ENCODE data around the gene CLBA1. TPM values are rescaled to one million over a fixed set of nuclear protein-coding genes. Genes with fewer than 3 reads are reported as not detected.
A peak's percentile ranks its signal among the peaks of the same experiment; 100 is the strongest.

Gene CLBA1
- total RNA-seq, 1 donor from 2014 or later: 5.5 TPM

GRCh38 chr14:104968541-104969401 lies 16.8 kb upstream of the CLBA1 start:
- DNase-seq (ENCODE audit: low read depth, low spot score): no peak

DNA sequence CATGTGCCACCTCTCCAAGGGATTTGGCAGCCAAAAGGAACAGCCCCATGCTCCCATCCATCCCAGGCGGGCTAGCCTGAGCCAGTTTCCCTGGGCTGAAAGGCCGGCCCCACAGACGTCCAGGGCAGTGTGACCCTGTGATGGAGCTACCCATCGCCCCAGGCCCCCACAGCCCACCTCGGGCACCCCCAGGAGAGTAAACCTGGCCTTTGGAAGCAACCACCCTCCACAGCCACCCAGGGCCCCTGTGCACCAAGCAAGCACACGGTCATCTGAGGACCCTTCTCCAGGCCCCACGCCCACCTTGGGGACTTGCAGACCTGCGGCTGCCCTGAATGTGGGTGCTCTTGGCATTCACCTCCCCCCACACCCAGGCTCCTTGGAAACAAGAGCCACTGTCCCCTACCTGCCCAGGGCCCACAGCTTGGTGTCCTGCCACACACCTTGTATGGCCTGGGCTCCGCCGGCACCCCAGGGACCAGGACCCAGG lies 15.8 kb upstream of the CLBA1 start:
- no peak for DNase-seq (ENCODE audit: low read depth, low spot score)

DNA sequence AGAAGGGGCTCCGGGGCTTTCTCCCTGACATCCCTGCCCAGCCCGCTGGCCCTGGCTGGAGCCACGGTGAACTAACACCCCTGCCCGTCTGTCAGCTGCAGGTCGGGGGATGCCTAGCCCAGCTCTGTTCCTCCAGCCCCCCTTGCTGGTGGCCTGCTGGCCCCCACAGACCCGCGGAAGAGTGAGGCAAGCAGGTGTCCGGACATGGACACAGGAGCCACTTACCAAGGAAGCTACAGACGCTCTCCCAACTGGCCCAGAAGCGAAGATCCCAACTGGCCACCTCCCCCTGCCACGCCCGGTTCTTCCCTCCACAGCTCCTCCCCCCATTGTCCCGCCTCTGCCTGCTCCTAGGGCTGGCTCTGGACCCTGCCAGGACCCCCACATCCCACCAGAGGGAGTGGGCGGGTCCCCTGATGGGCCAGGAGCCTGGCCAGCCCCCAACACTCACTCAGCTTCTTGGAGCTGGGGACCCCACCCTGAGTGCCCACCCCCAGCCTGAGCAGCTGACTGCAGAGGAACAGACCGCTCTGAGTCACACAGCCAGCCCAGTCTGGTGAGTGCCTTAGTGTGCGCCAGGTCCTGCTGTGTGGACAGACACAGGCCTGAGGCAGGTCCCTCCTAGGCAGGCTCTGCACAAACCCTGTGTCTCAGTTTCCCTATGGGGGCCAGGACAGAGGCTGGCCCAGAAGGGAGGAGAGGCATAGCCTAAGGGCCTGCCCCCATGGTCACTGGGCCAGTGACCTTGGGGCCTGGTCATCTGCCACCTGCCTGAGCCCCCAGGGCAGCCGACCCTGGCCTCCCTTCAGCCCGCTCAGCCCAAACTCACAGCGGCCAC lies 15.1 kb upstream of the CLBA1 start:
- peak; percentile 68 for DNase-seq (ENCODE audit: low read depth, low spot score)

DNA sequence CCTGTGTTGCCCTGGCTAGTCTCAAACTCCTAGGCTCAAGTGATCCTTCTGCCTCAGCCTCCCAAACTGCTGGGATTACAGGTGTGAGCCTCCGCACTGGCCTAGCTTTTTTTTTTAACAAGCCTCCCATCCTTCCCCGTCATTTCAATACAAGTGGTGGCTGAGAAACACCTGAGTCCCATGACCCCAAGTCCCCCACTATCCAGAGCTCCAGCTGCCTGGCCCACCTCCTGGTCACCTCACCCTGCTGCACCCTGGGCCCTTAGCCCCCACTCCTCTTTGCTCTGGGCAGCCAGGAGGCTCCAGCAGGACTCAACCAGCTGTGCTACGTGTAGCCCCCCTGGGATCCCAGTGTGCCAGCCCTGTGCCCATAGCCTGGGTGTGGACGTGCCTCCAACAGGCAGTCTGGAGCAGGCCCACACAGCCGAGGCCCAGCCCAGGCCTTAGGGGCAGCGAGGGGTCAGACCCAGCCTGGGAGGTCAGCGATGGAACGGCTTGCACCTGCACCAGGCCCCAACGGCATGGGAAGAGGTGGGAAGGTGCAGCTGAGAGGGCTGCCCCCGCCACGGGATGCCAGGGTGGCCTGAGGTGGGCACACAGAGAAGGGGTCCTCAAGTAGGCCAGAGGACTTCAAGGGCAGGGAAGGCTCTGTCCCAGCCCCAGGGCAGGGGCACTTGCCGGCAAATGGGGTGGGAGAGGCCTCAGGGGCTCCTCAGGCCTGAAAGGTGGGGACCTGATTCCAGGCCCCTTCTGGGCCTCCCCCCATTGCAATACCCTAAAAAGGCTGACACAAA lies 13.9 kb upstream of the CLBA1 start:
- no peak for DNase-seq (ENCODE audit: low read depth, low spot score)

GRCh38 chr14:104972301-104973134 lies 13.1 kb upstream of the CLBA1 start:
- DNase-seq (ENCODE audit: low read depth, low spot score): no peak

DNA sequence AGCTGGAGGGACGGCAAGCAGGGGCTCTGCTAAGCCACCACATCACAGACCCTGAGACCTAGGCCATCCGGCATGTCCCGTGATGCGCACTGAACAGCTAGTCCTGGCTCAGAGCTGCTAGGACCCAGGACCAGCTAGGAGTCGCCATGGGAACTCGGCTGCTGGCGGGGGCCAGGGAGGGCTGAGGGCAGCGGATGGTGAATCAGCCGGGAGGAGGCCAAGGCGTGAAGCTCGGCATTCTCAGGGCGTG lies 12.5 kb upstream of the CLBA1 start:
- DNase-seq (ENCODE audit: low read depth, low spot score): peak; percentile 83

DNA sequence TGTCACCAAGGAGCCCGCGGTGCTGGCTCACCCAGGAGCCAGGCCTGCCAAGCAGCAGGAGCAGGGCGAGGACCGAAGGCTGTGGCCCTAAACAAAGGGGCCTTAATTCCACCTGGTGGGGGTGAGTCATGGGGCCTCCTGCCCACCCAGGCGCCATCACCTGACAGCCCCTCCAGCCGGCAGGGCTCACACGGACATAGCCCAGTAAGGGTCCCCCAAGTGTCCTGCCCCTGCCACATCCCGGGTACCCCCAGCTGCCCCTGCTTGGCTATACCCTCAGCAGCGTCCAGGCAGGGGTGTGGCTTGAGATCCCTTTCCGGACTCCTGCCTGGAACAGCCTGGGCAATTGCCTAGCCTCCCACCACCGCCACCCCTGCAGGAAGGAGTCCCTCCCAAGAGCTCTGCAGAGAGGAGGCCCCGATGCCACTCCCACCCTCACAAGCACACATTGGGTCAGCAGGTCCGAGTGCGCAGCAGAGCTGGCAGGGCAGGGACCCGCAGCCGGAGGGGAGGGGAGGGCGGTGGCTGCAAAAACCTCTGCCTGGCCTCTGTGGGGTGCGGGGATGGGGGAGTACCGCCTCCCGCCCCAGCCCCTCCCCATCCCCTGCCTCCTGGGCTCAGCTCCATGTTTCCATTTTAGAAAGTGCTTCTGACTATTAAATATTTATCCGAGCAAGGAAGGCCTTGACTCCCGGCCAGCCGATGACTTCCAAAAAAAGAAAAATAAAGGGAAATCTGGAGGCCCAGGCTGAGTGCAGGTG lies 12.0 kb upstream of the CLBA1 start:
- no peak for DNase-seq (ENCODE audit: low read depth, low spot score)

GRCh38 chr14:104974146-104974541 lies 11.4 kb upstream of the CLBA1 start:
- DNase-seq (ENCODE audit: low read depth, low spot score): no peak

DNA sequence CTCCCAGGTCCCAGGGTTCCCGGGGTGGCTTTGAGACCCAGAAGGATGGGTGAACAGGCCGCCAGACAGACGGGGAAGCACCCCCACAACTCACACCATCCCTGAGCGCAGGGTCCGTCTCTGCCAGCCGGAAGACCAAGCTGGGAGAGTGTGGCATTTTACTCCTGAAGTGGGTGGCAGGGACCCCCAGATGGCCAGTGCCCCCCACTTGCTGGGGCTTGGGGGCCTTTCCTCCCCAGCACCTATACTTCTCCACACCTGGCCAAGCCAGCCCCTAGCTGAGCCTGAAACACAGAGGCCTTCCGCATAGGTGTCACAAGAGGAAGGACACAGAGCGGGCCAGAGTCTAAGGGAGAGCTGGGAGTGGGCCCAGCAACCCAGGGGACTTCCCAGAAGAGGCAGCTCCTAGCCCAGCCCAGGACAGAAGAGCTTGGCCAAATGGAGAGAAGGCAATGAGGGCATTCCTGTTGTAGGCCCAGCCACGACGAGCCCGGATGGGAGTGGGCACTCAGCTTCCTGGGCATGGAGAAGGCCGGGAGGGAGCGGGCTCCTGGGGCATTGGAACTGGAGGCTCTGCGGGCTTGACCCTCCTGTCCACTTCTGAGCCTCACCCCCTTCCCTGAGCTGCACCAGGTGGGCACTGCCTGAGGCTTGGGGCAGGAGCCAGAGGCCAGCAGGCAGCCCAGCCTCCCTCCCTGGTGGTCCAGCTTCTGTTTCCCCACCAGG lies 10.8 kb upstream of the CLBA1 start:
- DNase-seq (ENCODE audit: low read depth, low spot score): no peak

- no peak for DNase-seq (ENCODE audit: low read depth, low spot score)
Observed at GRCh38 chr14:104975481-104976197, 9.9 kb upstream of the CLBA1 start.

GRCh38 chr14:104976198-104977007 lies 9.2 kb upstream of the CLBA1 start:
- DNase-seq (ENCODE audit: low read depth, low spot score): no peak

DNA sequence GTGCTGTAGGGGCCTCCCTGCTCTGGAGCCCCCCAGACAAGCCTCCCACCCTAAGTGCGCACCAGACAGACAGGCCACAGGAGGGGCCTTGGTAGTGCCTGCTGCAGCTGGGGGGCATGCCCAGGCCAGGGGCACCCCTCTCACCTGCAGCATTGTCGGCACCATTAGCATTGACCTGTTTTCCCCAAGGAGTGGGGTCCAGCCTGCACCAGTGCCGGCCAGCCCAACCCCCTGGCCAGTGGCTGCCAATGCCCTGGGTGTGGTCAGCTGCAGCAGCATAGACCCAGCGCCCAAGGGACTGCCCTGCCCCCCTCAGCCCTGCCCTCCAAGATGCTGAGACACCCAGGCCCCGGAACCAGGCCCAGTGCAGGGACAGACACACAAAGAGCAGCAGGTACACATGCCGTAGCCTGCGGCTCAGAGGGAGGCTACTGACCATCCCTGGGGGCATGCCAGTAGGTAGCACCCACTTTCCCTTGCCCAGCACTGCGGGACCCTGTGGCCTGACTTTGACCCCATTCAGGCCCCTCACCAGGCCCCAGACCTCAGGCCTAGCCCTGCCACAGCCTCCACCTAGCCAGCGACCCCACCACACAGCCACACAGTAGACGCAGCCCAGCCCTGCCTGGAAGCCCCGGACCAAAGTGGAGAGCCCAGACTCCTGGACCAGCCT lies 8.4 kb upstream of the CLBA1 start:
- no peak for DNase-seq (ENCODE audit: low read depth, low spot score)

DNA sequence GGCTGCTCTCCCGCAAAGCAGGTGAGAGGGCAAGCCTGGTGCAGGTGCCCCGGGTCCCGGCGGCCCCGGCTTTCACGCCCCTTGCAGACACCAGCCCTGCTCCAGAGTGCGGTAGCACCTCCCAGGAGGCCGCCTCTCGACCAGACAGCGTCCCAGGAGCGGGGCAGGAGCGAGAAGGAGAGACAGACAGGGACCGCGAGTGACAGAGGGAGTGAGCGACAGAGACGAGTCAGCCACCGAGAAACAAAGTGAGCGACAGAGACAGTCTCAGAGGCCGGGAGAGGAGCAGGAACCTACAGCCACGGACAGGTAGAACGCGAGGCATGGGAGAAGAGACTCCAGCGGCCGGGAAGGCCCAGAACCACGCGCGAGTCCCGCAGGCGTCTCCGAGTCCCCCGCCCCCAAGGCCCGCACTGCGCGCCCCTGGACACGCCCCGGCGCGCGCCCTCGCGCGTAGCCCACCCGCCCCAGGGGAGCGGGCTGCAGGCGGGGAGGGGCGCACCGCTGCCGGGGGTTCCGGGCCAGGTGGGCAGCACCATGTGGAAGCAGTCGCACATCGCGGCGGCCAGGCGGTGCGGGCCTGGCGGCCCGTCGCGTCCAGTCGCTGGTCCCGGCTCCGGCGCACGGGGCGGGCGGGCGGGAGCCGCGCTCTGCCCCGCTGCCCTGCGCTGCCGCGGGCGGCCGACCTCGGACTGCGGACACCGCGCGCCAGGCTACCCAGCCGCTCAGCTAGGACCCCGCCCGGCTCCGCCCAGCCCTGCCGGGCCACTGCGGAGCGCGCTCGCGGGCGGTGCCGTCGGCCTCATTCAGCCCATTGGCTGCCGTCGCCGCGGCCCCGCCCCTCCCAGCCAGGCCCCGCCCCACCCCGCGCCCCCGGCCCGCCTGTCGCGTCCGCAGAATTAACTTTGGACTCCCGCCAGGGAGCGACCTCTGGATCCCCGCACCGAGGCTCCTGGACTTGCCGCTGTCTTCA lies 7.6 kb upstream of the CLBA1 start, which contains the start of gene AHNAK2:
TSS of gene AHNAK2 (minus strand) at position 694 of the 973 bp plus-strand sequence. CDS start at position 557, 137 bp downstream.
- no peak for DNase-seq (ENCODE audit: low read depth, low spot score)

DNA sequence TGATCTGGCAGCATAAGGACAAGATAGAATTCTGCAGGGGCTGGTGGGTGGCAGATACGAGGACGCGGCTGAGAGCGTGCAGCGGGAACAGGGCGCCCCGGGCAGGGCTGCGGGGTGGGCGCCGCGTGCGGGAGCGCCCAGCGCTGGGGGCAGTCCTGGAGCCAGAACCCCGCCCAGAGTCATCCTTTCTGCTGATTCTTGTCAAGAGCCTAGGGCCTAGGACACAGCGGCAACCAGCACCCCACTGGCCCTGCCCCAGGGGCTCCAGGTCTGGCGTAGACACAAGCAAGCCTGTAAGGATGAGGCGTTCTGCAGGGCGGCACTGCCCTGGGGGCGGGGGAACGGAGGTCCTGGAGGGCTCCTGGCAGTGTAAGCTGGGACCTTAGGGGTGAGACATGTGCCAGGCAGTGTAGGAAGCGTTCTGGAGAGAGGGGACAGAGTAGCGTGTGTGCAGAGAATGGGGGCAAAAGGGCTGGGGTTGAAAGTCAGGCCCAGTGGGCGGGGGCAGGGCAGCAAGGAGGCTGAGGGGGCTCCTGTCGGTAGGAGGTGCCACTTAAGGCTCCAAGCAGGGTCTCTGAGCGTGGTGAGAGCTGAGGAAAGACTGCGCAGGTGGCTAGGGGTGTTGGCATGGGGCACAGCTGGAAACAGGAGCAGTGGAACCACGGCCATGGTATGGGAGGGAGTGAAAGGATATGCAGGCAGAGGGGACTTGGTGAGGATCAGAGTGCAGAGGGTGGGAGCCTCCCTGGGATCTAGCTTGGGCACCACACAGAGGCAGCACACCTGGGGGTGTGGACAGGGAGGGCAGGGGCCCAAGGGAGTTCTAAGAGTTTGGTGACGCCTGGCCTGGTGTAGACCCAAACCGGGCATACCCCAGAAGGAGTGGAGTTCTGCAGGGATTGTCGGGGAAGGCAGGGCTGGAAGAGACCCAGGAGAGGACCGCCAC lies 6.6 kb upstream of the CLBA1 start:
- DNase-seq (ENCODE audit: low read depth, low spot score): no peak

All from pulmonary artery endothelial cell (primary cell).